ENCODE data around the gene NEU2. TPM values are rescaled to one million over a fixed set of nuclear protein-coding genes. Genes with fewer than 3 reads are reported as not detected.
A peak's percentile ranks its signal among the peaks of the same experiment; 100 is the strongest.

Gene NEU2
- total and polyA plus RNA-seq, 2 of the 13 experiments (the other 11 are each of a cell fraction or from before 2014, with no cell fraction given) = not detected

- no peak for TF ChIP-seq CEBPZ (IDR thresholded peaks at IDR 0.05; ENCODE audit: low read length)
- TF ChIP-seq NKX3-1 (CRISPR knock-in tag; IDR thresholded peaks at IDR 0.05) = 0 out of 2 replicates have a peak, but pooled peaks have one; percentile 56
- TF ChIP-seq ELF3 (CRISPR knock-in tag; IDR thresholded peaks at IDR 0.05) = peak; percentile 91
- TF ChIP-seq MED8 (CRISPR knock-in tag; IDR thresholded peaks at IDR 0.05; ENCODE audit: insufficient replicate concordance) = no peak
- no peak for TF ChIP-seq ZNF382 (CRISPR knock-in tag; IDR thresholded peaks at IDR 0.05; ENCODE audit: borderline replicate concordance)
- TF ChIP-seq, protein P1, sequence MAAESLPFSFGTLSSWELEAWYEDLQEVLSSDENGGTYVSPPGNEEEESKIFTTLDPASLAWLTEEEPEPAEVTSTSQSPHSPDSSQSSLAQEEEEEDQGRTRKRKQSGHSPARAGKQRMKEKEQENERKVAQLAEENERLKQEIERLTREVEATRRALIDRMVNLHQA (CRISPR knock-in tag; IDR thresholded peaks at IDR 0.05) = no peak
- TF ChIP-seq ZSCAN29 (CRISPR knock-in tag; conservative IDR thresholded peaks at IDR 0.05) = no peak
- peak; percentile 80; the same call in 1 of the 2 replicates for TF ChIP-seq ZNF782 (CRISPR knock-in tag; IDR thresholded peaks at IDR 0.05; ENCODE audit: borderline replicate concordance)
- no peak for TF ChIP-seq BATF2 (CRISPR knock-in tag; IDR thresholded peaks at IDR 0.05)
- TF ChIP-seq SIX1 (CRISPR knock-in tag; IDR thresholded peaks at IDR 0.05; ENCODE audit: borderline replicate concordance) = no peak
- peak; percentile 23; the same call in 1 of the 2 replicates for TF ChIP-seq ZNF788 (CRISPR knock-in tag; IDR thresholded peaks at IDR 0.05; ENCODE audit: borderline replicate concordance)
- TF ChIP-seq NCOA5 (CRISPR knock-in tag; IDR thresholded peaks at IDR 0.05) = no peak
- TF ChIP-seq THAP11 (CRISPR knock-in tag; IDR thresholded peaks at IDR 0.05) = 0 out of 2 replicates have a peak, but pooled peaks have one; percentile 8
- no peak for TF ChIP-seq MTF2 (CRISPR knock-in tag; IDR thresholded peaks at IDR 0.05; ENCODE audit: borderline replicate concordance)
- 0 out of 2 replicates have a peak, but pooled peaks have one; percentile 19 for TF ChIP-seq SSRP1 (CRISPR knock-in tag; IDR thresholded peaks at IDR 0.05)
- 0 out of 2 replicates have a peak, but pooled peaks have one; percentile 34 for TF ChIP-seq KMT2B (CRISPR knock-in tag; IDR thresholded peaks at IDR 0.05)
- TF ChIP-seq MAFF (IDR thresholded peaks at IDR 0.05; ENCODE audit: low read depth, low read length) = no peak
- TF ChIP-seq, protein P2, sequence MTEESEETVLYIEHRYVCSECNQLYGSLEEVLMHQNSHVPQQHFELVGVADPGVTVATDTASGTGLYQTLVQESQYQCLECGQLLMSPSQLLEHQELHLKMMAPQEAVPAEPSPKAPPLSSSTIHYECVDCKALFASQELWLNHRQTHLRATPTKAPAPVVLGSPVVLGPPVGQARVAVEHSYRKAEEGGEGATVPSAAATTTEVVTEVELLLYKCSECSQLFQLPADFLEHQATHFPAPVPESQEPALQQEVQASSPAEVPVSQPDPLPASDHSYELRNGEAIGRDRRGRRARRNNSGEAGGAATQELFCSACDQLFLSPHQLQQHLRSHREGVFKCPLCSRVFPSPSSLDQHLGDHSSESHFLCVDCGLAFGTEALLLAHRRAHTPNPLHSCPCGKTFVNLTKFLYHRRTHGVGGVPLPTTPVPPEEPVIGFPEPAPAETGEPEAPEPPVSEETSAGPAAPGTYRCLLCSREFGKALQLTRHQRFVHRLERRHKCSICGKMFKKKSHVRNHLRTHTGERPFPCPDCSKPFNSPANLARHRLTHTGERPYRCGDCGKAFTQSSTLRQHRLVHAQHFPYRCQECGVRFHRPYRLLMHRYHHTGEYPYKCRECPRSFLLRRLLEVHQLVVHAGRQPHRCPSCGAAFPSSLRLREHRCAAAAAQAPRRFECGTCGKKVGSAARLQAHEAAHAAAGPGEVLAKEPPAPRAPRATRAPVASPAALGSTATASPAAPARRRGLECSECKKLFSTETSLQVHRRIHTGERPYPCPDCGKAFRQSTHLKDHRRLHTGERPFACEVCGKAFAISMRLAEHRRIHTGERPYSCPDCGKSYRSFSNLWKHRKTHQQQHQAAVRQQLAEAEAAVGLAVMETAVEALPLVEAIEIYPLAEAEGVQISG (CRISPR knock-in tag; IDR thresholded peaks at IDR 0.05) = no peak; the same call in 1 of the 2 replicates
These were observed 27.5 kb downstream of the NEU2 start, which contains the start of gene INPP5D (continued) for GRCh38 chr2:233059797-233060500.

Measured in HepG2 (cell line).